ENCODE measurements around the gene SPDYE11.
"Not testable (repeated sequence)": the region's sequence is repeated elsewhere in the genome, so short reads cannot be mapped to it uniquely, and the experiment has no call there.

SPDYE11 gene

DNA sequence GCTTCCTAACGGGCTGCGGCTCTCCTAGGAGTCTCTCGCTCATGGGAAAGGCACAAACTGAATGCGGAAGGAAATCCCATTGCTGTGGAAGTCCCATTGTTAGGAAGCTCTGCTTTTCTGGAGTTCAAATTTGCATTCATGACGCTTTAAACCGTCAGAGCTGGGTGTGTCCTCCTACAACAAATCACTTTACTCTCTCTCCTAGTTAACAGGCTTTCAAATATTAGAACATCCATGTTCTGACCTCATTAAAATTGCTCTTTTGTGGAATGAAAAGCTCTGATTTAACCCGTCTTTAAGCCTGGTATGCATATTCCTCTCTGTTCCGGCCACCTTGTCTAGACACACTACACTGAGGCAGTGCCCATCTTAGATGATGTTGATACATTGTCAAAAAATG is at the start of gene SPDYE11:
Gene SPDYE11, minus strand, starts transcription at position 101 of the 400 bp plus-strand sequence. CDS start 1,800 bp downstream, outside the sequence.
- H3K4me3 ChIP-seq (ENCODE audit: low read length); H2AFZ ChIP-seq (ENCODE audit: low read depth, low read length); H3K4me1 ChIP-seq (ENCODE audit: insufficient read depth, low read length); H3K36me3 ChIP-seq (ENCODE audit: insufficient read depth, low read length); H3K27me3 ChIP-seq (ENCODE audit: insufficient read depth, low read length); H3K9me3 ChIP-seq (ENCODE audit: low read length): not testable (repeated sequence)

GRCh38 chr7:73085938-73086337 is 28.2 kb upstream of the SPDYE11 start, which contains the start of gene SPDYE9:
TSS of gene SPDYE9 (minus strand) at chr7:73086038. CDS start at chr7:73084238, 1,800 bp downstream.
- not testable (repeated sequence) for H3K36me3 ChIP-seq (ENCODE audit: insufficient read depth, low read length); H3K4me3 ChIP-seq (ENCODE audit: low read length); H3K27me3 ChIP-seq (ENCODE audit: insufficient read depth, low read length); H3K9me3 ChIP-seq (ENCODE audit: low read length); H3K4me1 ChIP-seq (ENCODE audit: insufficient read depth, low read length); H2AFZ ChIP-seq (ENCODE audit: low read depth, low read length)

DNA sequence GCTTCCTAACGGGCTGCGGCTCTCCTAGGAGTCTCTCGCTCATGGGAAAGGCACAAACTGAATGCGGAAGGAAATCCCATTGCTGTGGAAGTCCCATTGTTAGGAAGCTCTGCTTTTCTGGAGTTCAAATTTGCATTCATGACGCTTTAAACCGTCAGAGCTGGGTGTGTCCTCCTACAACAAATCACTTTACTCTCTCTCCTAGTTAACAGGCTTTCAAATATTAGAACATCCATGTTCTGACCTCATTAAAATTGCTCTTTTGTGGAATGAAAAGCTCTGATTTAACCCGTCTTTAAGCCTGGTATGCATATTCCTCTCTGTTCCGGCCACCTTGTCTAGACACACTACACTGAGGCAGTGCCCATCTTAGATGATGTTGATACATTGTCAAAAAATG is 28.0 kb downstream of the SPDYE11 start, which contains the start of gene SPDYE8:
Gene SPDYE8, minus strand, starts transcription at position 101 of the 400 bp plus-strand sequence. CDS start 1,800 bp downstream, outside the sequence.
- H3K4me1 ChIP-seq (ENCODE audit: insufficient read depth, low read length); H3K36me3 ChIP-seq (ENCODE audit: insufficient read depth, low read length); H3K4me3 ChIP-seq (ENCODE audit: low read length); H2AFZ ChIP-seq (ENCODE audit: low read depth, low read length); H3K27me3 ChIP-seq (ENCODE audit: insufficient read depth, low read length); H3K9me3 ChIP-seq (ENCODE audit: low read length): not testable (repeated sequence)

GRCh38 chr7:73006491-73006890 is 51.2 kb downstream of the SPDYE11 start:
- not testable (repeated sequence) for H2AFZ ChIP-seq (ENCODE audit: low read depth, low read length); H3K4me1 ChIP-seq (ENCODE audit: insufficient read depth, low read length); H3K27me3 ChIP-seq (ENCODE audit: insufficient read depth, low read length); H3K36me3 ChIP-seq (ENCODE audit: insufficient read depth, low read length); H3K9me3 ChIP-seq (ENCODE audit: low read length)
- peak overlapping the region; percentile 52 for H3K4me3 ChIP-seq (ENCODE audit: low read length)

DNA sequence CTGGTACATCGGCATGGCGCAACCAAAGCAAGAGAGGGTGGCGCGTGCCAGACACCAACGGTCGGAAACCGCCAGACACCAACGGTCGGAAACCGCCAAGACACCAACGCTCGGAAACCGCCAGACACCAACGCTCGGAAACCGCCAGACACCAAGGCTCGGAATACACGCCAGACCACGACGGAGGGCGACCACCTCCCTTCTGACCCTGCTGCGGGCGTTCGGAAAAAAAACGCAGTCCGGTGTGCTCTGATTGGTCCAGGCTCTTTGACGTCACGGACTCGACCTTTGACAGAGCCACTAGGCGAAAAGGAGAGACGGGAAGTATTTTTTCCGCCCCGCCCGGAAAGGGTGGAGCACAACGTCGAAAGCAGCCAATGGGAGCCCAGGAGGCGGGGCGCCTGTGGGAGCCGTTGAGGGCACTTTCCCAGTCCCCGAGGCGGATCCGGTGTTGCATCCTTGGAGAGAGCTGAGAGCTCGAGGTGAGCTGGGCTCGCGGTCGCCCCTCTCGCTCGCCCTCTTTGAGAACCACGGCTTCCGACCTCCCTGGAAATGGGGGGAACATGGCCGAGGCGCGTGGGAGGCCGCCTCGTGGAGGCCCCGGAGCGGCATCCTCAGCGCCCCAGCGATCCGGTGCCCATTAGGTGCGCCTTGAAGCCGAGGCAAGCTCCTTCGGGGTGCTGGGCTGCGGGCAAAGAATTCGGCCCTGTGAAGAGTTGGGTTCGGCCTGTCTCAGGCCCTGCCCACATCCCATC is 51.8 kb downstream of the SPDYE11 start:
- H3K36me3 ChIP-seq (ENCODE audit: insufficient read depth, low read length); H3K27me3 ChIP-seq (ENCODE audit: insufficient read depth, low read length); H3K9me3 ChIP-seq (ENCODE audit: low read length); H3K4me1 ChIP-seq (ENCODE audit: insufficient read depth, low read length); H2AFZ ChIP-seq (ENCODE audit: low read depth, low read length): not testable (repeated sequence)
- peak overlapping the region; percentile 57 for H3K4me3 ChIP-seq (ENCODE audit: low read length)

DNA sequence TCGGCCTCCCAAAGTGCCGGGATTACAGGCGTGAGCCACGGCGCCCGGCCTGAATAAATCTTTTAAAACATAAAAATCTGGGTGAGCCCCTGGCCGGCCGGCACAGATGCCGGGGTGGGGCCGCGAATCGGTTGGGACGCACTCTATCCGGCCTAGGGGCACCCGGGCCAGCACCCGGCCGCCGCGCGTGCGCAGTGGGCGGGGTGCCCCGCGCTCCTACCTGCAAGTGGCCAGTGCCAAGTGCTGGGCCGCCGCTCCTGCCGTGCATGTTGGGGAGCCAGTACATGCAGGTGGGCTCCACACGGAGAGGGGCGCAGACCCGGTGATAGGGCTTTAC is 52.4 kb downstream of the SPDYE11 start:
- H3K4me1 ChIP-seq (ENCODE audit: insufficient read depth, low read length); H3K27me3 ChIP-seq (ENCODE audit: insufficient read depth, low read length); H3K9me3 ChIP-seq (ENCODE audit: low read length); H2AFZ ChIP-seq (ENCODE audit: low read depth, low read length); H3K36me3 ChIP-seq (ENCODE audit: insufficient read depth, low read length): not testable (repeated sequence)
- H3K4me3 ChIP-seq (ENCODE audit: low read length) = peak overlapping the region; percentile 57

DNA sequence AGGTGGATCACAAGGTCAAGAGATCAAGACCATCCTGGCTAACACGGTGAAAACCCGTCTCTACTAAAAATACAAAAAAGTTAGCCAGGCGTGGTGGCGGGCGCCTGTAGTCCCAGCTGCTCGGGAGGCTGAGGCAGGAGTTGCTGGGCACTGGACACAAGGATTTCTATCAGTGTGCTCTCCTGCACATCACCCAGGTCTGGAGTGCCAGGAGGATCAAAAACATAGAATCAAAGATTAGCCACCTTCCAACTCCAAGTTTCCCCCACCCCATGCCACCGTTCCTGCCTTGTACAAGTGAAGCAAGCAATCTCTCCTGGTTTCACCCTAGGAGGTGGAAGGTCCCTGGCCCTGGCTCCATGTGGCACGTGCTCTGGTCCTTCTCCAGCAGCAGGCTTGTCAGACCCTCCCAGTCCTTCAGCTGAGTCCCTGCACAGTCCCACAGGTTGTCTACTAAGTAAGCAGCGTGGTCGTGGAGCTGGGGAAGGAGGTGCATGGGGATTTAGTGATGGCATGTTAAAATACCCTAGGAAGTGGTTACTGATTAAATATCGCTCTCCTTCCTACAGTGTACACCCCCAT is 59.7 kb downstream of the SPDYE11 start:
- H3K4me1 ChIP-seq (ENCODE audit: insufficient read depth, low read length); H2AFZ ChIP-seq (ENCODE audit: low read depth, low read length); H3K36me3 ChIP-seq (ENCODE audit: insufficient read depth, low read length); H3K9me3 ChIP-seq (ENCODE audit: low read length); H3K4me3 ChIP-seq (ENCODE audit: low read length); H3K27me3 ChIP-seq (ENCODE audit: insufficient read depth, low read length): not testable (repeated sequence)

All from neuron (in vitro differentiated cells).